Measurements from ENCODE around the gene CYB5B.

DNA sequence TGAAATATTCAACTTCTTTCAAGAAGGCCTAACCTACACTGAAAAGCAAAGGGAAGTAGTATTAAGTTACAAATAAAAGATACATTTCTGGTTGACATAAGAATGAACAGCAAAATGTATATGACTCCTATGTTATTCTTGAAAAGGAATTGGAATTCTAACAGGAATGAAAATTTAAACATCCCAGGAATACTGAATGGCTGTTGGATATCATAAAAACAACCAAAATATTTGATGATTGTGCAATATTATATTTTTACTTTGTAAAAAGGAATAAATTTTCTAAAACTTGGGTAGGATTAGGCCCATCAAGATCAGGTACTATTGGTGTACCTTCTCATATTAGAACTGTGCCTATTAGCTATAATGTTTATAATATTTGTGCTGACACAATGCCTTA lies 50.0 kb downstream of the CYB5B start:
- no peak for TF ChIP-seq MAX (IDR thresholded peaks at IDR 0.05)
- TF ChIP-seq CTCF (IDR thresholded peaks at IDR 0.05; ENCODE audit: low read depth, low read length, missing input control) = no peak
- TF ChIP-seq RAD21 (IDR thresholded peaks at IDR 0.05) = no peak
- TF ChIP-seq YY1 (IDR thresholded peaks at IDR 0.05) = no peak
- TF ChIP-seq JUND (IDR thresholded peaks at IDR 0.05) = no peak
- no peak for TF ChIP-seq FOXA2 (IDR thresholded peaks at IDR 0.05)
- no peak for TF ChIP-seq TAF1 (conservative IDR thresholded peaks at IDR 0.05)
- no peak for TF ChIP-seq ATF3 (IDR thresholded peaks at IDR 0.05)

Measured in liver (tissue), 3 donors.